ENCODE results near the gene ARHGAP21.
"Not testable (repeated sequence)": the region's sequence is repeated elsewhere in the genome, so short reads cannot be mapped to it uniquely, and the experiment has no call there.

ARHGAP21 gene

GRCh38 chr10:24723788-24724380, at the start of gene ARHGAP21:
ARHGAP21 (minus strand) TSS chr10:24723887; CDS start chr10:24721899, 1,988 bp downstream.
- no peak for DNase-seq (ENCODE audit: low read depth in 2 of 2)

GRCh38 chr10:24771943-24772694, 48.4 kb upstream of the ARHGAP21 start:
- no peak for DNase-seq (ENCODE audit: low read depth in 2 of 2)

DNA sequence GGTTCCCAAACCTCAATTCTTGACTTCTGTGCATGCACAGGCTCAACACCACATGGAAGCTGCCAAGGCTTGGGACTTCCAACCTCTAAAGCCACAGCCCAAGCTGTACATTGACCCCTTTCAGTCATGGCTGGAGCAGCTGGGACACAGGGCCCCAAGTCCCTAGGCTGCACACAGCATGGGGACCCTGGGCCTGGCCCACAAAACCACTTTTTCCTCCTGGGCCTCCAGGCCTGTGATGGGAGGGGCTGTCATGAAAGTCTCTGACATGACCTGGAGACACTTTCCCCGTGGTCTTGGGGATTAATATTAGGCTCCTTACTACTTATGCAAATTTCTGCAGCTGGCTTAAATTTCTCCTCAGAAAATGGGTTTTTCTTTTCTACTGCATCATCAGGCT, 41.3 kb upstream of the ARHGAP21 start:
- DNase-seq (ENCODE audit: low read depth in 2 of 2) = not testable (repeated sequence)

GRCh38 chr10:24762966-24763623, 39.4 kb upstream of the ARHGAP21 start:
- no peak for DNase-seq (ENCODE audit: low read depth in 2 of 2)

DNA sequence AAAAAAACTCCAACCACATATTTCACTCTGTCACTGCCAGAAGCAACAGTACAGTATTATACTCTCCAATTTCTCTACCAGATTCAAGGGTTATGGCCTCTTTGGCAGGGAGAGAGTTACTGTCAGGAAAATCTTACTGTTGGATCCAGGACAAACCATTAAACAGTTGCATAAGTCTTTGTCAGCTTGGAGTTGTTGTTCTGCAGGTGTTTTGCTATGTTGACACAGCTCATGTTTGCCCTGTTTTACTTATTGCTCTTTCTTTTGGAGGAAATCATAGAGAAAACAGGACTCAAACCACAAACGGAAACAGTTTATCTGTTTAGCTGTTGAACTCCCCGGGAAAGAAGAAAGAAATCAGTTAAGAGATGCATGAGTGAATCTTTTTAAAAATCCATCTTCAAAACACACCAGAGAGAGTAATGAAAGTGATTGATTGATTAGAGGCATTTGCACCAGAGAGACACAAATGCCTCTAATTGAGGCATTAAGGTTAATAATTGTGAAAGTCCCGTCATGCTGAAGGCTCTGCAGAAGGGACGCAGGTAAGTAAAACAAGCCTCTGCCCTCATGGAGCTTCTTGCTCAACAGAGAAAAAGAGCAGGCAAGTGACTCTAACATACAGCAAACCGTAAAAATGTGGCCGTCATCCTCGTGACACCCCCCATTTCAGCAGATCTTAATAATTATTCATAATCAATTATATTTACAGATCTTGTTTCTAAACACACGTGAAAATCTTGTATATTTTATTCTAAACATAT, 38.7 kb upstream of the ARHGAP21 start:
- DNase-seq (ENCODE audit: low read depth in 2 of 2) = no peak

DNA sequence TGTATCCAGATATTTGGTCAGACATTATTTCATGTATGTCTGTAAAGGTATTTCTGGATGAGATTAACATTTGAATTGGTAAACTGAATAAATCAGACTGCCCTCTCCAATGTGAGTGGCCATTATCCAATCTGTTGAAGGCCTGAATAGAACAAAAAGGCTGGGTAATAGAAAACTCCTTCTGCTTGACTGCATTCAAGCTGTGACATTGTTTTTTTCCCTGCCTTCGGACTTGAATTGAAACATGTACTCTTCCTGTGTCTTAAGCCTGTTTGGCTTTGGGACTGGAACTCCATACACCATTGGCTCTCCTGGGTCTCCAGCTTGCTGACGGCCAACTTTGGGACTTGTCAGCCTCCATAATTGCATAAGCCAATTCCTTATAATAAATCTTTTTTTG, 36.0 kb upstream of the ARHGAP21 start:
- DNase-seq (ENCODE audit: low read depth in 2 of 2) = no peak

DNA sequence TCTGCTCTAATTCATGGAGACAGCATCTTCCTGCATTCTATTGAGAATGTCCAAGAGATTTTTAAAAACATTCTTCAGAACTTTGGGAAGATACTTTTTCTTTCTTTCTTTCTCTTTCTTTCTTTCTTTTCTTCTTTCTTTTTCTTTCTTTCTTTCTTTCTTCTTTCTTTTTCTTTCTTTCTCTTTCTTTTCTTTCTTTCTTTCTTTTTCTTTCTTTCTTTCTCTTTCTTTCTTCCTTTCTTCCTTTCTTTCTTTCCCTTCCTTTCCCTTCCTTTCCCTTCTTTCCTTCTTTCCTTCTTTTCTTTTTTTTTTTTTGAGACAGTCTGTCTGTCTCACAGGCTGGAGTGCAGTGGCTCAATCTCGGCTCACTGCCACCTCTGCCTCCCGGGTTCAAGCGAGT, 34.6 kb upstream of the ARHGAP21 start:
- DNase-seq (ENCODE audit: low read depth in 2 of 2) = not testable (repeated sequence)

- DNase-seq (ENCODE audit: low read depth in 2 of 2) = no peak
Observed at GRCh38 chr10:24756283-24756682, 32.6 kb upstream of the ARHGAP21 start.

- no peak for DNase-seq (ENCODE audit: low read depth in 2 of 2)
Observed at GRCh38 chr10:24751716-24752115, 28.0 kb upstream of the ARHGAP21 start.

DNA sequence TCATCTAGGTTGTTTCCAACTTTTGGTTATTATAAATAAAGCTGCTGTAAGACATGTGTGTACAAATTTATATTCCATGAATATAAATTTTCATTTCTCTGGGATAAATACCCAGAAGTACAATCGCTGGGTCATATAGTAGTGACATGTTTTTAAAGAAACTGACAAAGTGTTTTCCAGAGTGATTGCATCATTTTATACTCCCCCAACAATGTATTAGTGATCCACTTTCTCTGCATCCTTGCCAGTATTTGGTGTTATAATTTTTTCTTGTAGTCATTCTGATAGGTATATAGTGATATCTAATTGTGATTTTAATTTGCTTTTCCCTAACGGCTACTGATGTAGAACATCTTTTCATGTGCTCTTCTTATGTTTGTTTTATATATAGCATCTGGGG, 27.0 kb upstream of the ARHGAP21 start:
- no peak for DNase-seq (ENCODE audit: low read depth in 2 of 2)

DNA sequence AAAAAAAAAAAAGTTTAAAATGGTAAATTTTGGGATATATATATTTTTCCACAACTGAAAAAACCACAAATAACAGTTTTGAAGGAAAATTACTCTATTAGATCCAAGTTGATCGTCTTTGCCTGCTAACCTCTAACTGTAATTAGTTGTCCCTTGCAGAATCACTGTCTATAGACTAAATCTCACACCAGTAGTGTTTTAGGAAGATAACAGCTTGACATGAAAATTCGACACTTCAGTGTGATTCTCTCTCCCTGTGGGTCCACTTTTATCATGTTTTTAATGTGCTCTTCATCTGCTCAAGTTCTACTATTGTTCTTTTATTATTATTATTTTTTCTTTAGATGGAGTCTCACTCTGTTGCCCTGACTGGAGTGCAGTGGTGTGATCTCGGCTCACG, 24.5 kb upstream of the ARHGAP21 start:
- DNase-seq (ENCODE audit: low read depth in 2 of 2) = no peak

DNA sequence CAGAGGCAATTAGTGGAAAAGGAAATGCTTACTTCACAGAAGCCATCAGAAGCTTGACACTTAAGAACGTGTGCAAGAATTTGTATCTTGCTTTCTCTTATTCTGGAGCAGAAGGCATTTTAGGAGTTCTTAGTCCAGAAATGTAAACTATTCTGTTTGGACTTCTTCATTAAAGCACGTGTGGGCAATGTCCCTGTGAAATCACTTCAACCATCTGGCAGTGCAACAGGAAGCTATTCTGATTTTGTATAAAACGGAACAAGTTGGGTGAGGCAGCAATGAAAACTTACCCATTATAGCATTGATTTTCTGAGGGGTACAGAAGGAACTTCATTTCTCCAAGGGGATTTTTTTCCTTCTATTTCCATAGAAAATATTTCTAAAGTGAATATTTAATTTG, 21.3 kb upstream of the ARHGAP21 start:
- DNase-seq (ENCODE audit: low read depth in 2 of 2) = no peak

DNA sequence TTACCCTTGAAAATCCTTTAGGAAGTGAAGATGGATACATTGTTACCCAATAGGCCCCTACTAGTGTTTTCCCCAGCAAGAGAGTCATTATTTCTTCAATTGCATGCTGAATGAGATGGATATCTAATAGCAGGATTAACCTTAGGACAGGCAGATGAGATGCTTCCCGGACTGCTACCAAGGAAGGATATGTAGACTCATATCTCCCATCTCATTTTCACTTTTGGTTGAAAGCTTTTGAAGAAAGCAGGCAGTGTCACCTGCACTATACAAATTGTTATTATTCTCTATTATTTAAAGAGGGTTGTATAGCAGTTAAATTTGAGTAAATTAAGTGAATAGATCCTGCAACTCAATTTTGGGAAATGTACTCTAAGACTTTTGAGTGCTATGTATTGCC, 17.0 kb upstream of the ARHGAP21 start:
- DNase-seq (ENCODE audit: low read depth in 2 of 2) = no peak

- no peak for DNase-seq (ENCODE audit: low read depth in 2 of 2)
Observed at GRCh38 chr10:24737001-24737400, 13.3 kb upstream of the ARHGAP21 start.

DNA sequence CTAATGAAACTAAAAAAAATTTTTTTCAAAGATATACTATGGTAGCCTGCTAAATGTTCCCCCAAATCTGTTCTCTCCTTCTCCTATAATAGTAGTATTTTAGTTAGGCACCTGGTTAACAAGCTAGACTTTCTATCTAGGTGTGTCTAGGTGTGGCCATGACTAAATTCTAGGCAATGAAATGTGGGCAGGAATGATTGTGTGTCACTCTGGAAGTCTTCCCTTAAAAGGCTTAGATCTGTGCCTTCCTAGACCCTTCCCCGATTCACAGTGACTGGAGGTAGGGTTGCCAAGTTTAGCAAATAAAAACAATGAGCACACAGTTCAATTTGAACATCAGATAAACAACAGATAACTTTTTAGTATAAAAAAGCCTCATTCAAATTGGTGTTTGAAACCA, 8.3 kb upstream of the ARHGAP21 start:
- no peak for DNase-seq (ENCODE audit: low read depth in 2 of 2)

- DNase-seq (ENCODE audit: low read depth in 2 of 2) = no peak
Observed at GRCh38 chr10:24730811-24731210, 7.1 kb upstream of the ARHGAP21 start.

GRCh38 chr10:24727786-24728185, 4.1 kb upstream of the ARHGAP21 start:
- DNase-seq (ENCODE audit: low read depth in 2 of 2) = no peak

GRCh38 chr10:24726626-24727025, 2.9 kb upstream of the ARHGAP21 start:
- no peak for DNase-seq (ENCODE audit: low read depth in 2 of 2)

DNA sequence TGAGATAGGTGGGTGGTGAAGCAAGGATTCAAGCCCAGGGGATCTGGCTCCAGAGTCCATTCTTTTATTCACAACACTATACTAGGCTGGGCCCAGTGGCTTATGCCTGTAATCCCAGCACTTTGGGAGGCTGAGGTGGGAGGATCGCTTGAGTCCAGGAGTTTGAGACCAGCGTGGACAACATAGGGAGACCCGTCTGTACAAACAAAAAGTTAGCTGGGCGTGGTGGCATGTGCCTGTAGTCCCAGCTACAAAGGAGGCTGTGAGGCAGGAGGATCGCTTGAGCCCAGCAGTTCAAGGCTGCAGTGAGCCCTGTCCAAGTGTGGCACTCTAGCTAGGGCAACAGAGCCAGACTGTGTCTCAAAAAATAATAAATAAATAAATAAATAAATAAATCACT, 2.3 kb upstream of the ARHGAP21 start:
- DNase-seq (ENCODE audit: low read depth in 2 of 2) = not testable (repeated sequence)

DNA sequence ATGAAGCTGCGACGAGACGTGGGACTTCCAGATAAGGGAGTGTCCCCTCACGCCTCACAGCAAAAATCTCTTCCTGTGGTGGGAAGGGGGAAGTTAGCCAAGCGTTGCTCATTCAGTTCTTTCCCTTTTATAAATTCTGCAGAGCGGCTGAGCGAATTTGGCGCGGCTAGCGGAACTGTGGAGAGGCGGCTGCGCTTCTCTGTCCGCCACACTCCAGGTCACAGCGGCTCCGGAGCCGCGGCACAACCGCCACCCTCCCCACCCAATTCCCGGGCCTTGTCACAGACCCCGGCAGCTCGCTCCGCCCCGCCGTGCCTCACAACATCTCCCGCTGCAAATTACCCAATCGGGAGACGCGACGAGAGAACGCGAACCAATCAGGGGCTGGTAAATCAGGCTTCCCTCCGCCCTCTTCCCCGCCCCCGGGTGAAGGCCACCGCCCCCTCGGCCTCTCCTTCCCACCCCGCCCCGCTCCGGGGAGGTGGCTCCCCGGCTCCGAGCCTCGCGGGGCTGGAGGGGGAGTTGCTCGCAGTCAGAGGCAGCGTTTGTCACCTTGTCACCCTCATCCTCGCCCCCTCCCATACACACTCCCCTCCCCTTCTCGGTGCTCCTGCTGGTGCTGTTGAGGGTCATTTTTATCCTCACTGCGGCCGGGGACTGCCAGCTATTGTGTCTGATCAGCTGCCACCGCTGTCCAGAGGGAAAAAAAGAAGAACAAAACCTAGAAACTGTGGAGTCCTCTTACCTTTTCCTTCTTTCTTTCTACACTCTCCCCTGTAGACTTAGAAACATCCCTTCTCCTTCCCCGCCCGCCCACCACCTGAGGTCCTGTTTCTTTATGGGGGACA, 918 bp upstream of the ARHGAP21 start:
- peak; percentile 88 to 94 for DNase-seq (ENCODE audit: low read depth in 2 of 2)

DNA sequence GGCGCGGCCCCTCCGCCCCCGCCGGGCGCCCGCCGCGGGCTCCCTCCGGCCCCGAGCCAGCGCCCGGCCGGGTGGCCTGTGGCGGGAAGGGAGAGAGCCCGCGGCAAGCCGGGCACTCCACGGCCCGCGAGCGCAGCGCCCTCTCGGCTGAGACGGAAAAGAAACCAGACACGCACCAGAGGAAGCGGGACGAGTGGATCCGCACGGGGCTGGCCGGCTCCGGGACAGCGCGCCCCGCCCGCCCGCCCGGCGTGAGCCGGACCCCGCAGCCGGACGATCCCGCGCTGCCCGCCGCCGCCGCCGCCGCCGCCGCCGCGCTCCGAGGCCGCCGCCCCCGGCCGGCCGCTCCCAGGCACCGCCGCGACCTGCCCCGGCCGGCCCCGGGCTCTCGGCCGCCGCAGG, 300 bp downstream of the ARHGAP21 start:
- no peak for DNase-seq (ENCODE audit: low read depth in 2 of 2)
